H9 (cell line): ENCODE data around the gene USPL1. TPM values are rescaled to one million over a fixed set of nuclear protein-coding genes. Genes with fewer than 3 reads are reported as not detected.

Experiments
- DNase-seq: peaks from one replicate; pipeline ENCODE4 v3.0.0-alpha.2; 2017
- H2AFZ ChIP-seq: one replicate; pipeline ENCODE4 v1.6.1; 2013; ENCODE audit warnings: mild to moderate bottlenecking, low read length, control low read depth, moderate library complexity
- H2AK5ac ChIP-seq: 2 replicates; pipeline ENCODE4 v1.6.1; 2013; ENCODE audit warnings: low read length, control low read depth, mixed read lengths; ENCODE audit not compliant: insufficient read length
- H2BK120ac ChIP-seq: one replicate; pipeline ENCODE4 v1.6.1; 2013; ENCODE audit warnings: low read depth, mild to moderate bottlenecking, low read length, control low read depth, inconsistent platforms; ENCODE audit not compliant: poor library complexity, severe bottlenecking
- H2BK12ac ChIP-seq: 2 replicates; pipeline ENCODE4 v1.6.1; 2013; ENCODE audit warnings: low read length, control low read depth, mixed read lengths, low read depth; ENCODE audit not compliant: insufficient read length
- H2BK15ac ChIP-seq: 2 replicates; pipeline ENCODE4 v1.6.1; 2013; ENCODE audit warnings: low read depth, low read length, control low read depth
- H2BK20ac ChIP-seq: one replicate; pipeline ENCODE4 v1.6.1; 2013; ENCODE audit warnings: low read depth, mild to moderate bottlenecking, low read length, control low read depth, inconsistent platforms; ENCODE audit not compliant: poor library complexity, severe bottlenecking
- H2BK5ac ChIP-seq: 2 replicates; pipeline ENCODE4 v1.6.1; 2013; ENCODE audit warnings: low read length, control low read depth, mixed read lengths; ENCODE audit not compliant: insufficient read length
- H3K14ac ChIP-seq: 2 replicates; pipeline ENCODE4 v1.6.1; 2013; ENCODE audit warnings: low read length, control low read depth; ENCODE audit not compliant: insufficient read depth
- H3K18ac ChIP-seq: 2 replicates; pipeline ENCODE4 v1.6.1; 2013; ENCODE audit warnings: low read depth, mild to moderate bottlenecking, mixed read lengths, low read length, control low read depth; ENCODE audit not compliant: insufficient read length
- H3K23ac ChIP-seq: 2 replicates; pipeline ENCODE4 v1.6.1; 2013; ENCODE audit warnings: low read length, control low read depth, mixed read lengths, low read depth; ENCODE audit not compliant: insufficient read length
- H3K23me2 ChIP-seq: 2 replicates; pipeline ENCODE4 v1.6.1; 2013; ENCODE audit warnings: low read depth, mild to moderate bottlenecking, mixed read lengths, low read length, control low read depth; ENCODE audit not compliant: insufficient read length, poor library complexity, severe bottlenecking
- H3K27ac ChIP-seq: 2 replicates; pipeline ENCODE4 v1.5.1; 2013; ENCODE audit warnings: low read length, control low read depth, mixed read lengths, low read depth; ENCODE audit not compliant: insufficient read length
- H3K27me3 ChIP-seq: 2 replicates; pipeline ENCODE4 v1.6.1; 2013; ENCODE audit warnings: low read length, control low read depth, inconsistent platforms; ENCODE audit not compliant: insufficient read depth
- H3K4ac ChIP-seq: 2 replicates; pipeline ENCODE4 v1.6.1; 2013; ENCODE audit warnings: low read depth, mild to moderate bottlenecking, control low read depth, inconsistent platforms, low read length, moderate library complexity
- H3K4me1 ChIP-seq: 2 replicates; pipeline ENCODE4 v1.6.1; 2013; ENCODE audit warnings: low read length, control low read depth, inconsistent platforms; ENCODE audit not compliant: insufficient read depth
- H3K4me2 ChIP-seq: 2 replicates; pipeline ENCODE4 v1.6.1; 2013; ENCODE audit warnings: low read length, control low read depth, mixed read lengths; ENCODE audit not compliant: insufficient read length, insufficient read depth
- H3K56ac ChIP-seq: 2 replicates; pipeline ENCODE4 v1.6.1; 2013; ENCODE audit warnings: low read depth, mild to moderate bottlenecking, mixed read lengths, low read length, control low read depth; ENCODE audit not compliant: insufficient read length
- H3K79me1 ChIP-seq: 2 replicates; pipeline ENCODE4 v1.6.1; 2013; ENCODE audit warnings: low read depth, mild to moderate bottlenecking, moderate library complexity, low read length, control low read depth, inconsistent platforms; ENCODE audit not compliant: insufficient read depth, poor library complexity, severe bottlenecking
- H3K79me2 ChIP-seq: 2 replicates; pipeline ENCODE4 v1.6.1; 2013; ENCODE audit warnings: low read length, control low read depth, inconsistent platforms; ENCODE audit not compliant: insufficient read depth
- H3K9ac ChIP-seq: 2 replicates; pipeline ENCODE4 v1.6.1; 2013; ENCODE audit warnings: low read length, control low read depth, mixed read lengths; ENCODE audit not compliant: insufficient read length; ENCODE audit errors: extremely low read depth
- H3K9me3 ChIP-seq: one replicate; pipeline ENCODE4 v1.6.1; 2013; ENCODE audit warnings: low read depth, low read length, inconsistent platforms; ENCODE audit not compliant: control insufficient read depth
- H3T11ph ChIP-seq: one replicate; pipeline ENCODE4 v1.6.1; 2013; ENCODE audit warnings: mild to moderate bottlenecking, low read length, control low read depth, inconsistent platforms
- H4K20me1 ChIP-seq: one replicate; pipeline ENCODE4 v1.6.1; 2013; ENCODE audit not compliant: control insufficient read depth, insufficient read length, insufficient read depth
- H4K5ac ChIP-seq: 2 replicates; pipeline ENCODE4 v1.6.1; 2013; ENCODE audit warnings: low read depth, mild to moderate bottlenecking, mixed read lengths, low read length, control low read depth; ENCODE audit not compliant: insufficient read length
- H4K8ac ChIP-seq: replicated peaks from 2 replicates; pipeline ENCODE4 v1.6.1; 2013; ENCODE audit warnings: low read length, control low read depth, mixed read lengths, low read depth; ENCODE audit not compliant: insufficient read length
- H4K91ac ChIP-seq: 2 replicates; pipeline ENCODE4 v1.6.1; 2013; ENCODE audit warnings: low read depth, mild to moderate bottlenecking, moderate library complexity, mixed read lengths, low read length, control low read depth; ENCODE audit not compliant: insufficient read length
- H3K27ac Mint-ChIP-seq, 3 experiments: 2 replicates in 2 of 3; 3 replicates in 1 of 3; pipeline ENCODE4 v1.8.0; 2020 to 2021; ENCODE audit warnings: mixed read lengths in 3 of 3, mild to moderate bottlenecking in 1 of 3, moderate library complexity in 1 of 3
- H3K27me3 Mint-ChIP-seq: 2 replicates; pipeline ENCODE4 v1.8.0; 2021; ENCODE audit warnings: low read depth, mild to moderate bottlenecking, moderate library complexity, mixed read lengths
- H3K36me3 Mint-ChIP-seq, 3 experiments: 2 replicates in 2 of 3; 3 replicates in 1 of 3; pipeline ENCODE4 v1.8.0; 2020 to 2021; ENCODE audit warnings: low read depth in 3 of 3, mixed read lengths in 3 of 3; ENCODE audit not compliant: insufficient read depth in 1 of 3
- H3K4me1 Mint-ChIP-seq, 2 experiments: 2 replicates each; pipeline ENCODE4 v1.8.0; 2020; ENCODE audit warnings: mixed read lengths in 2 of 2
- H3K4me3 Mint-ChIP-seq, 2 experiments: 2 replicates in 1 of 2; 3 replicates in 1 of 2; pipeline ENCODE4 v1.8.0; 2020 to 2021; ENCODE audit warnings: mild to moderate bottlenecking in 2 of 2, mixed read lengths in 2 of 2, moderate library complexity in 1 of 2
- H3K9me3 Mint-ChIP-seq, 2 experiments: 2 replicates in 1 of 2; 3 replicates in 1 of 2; pipeline ENCODE4 v1.8.0; 2020; ENCODE audit warnings: mild to moderate bottlenecking in 2 of 2, mixed read lengths in 2 of 2, moderate library complexity in 1 of 2
- CTCF ChIP-seq: fragments of 200-600 bp; sonication (generic); conservative IDR thresholded peaks from 3 replicates; pipeline ENCODE4 v1.8.0; 2021; ENCODE audit warnings: antibody characterized with exemption, mild to moderate bottlenecking
- WGBS: extraction: QIAGEN DNeasy Blood & Tissue Kit; methylation state at CpG from one replicate; pipeline ENCODE4 v1.1.7; 2013; ENCODE audit warnings: missing lambda C conversion rate, low lambda C conversion rate, mixed read lengths; ENCODE audit not compliant: insufficient read length; ENCODE audit errors: extremely low coverage; 5-methylcytosine and 5-hydroxymethylcytosine counted together
- total RNA-seq: library from RNA; stranded (reverse); gene quantifications from 2 replicates; pipeline ENCODE4 v1.2.1, GENCODE V29; 2021

Gene USPL1
- total RNA-seq, 1 experiment from 2014 or later: 17.6 TPM

- no peak overlapping the region for H3K9ac ChIP-seq
- H3K4me3 Mint-ChIP-seq: no peak overlapping the region
- no peak overlapping the region for H2AK5ac ChIP-seq
- no peak overlapping the region for H2BK5ac ChIP-seq
- no peaks in the 10 kb centered on the region for H3K23me2 ChIP-seq
- no peak overlapping the region for H2BK12ac ChIP-seq
- H3K9me3 Mint-ChIP-seq: peaks cover 0 to 3% of the 10 kb centered on the region in 2 experiments; a peak in 4 of 5 replicates
- H3K79me2 ChIP-seq: no peaks in the 10 kb centered on the region
- H3K79me1 ChIP-seq: no peaks in the 10 kb centered on the region
- no peak overlapping the region for H2BK120ac ChIP-seq
- no peaks in the 10 kb centered on the region for H3K27me3 ChIP-seq
- no peak overlapping the region for H3K18ac ChIP-seq
- peaks cover 2% of the 10 kb centered on the region for H3K27me3 Mint-ChIP-seq
- no peak overlapping the region for H3K4me2 ChIP-seq
- H4K91ac ChIP-seq: no peak overlapping the region
- no peaks in the 10 kb centered on the region for H3K36me3 Mint-ChIP-seq
- no peak overlapping the region for H3K27ac Mint-ChIP-seq
- no peak overlapping the region for H3K56ac ChIP-seq
- no peak overlapping the region for H4K8ac ChIP-seq
- H3K4me1 ChIP-seq: no peaks in the 10 kb centered on the region
- no peak overlapping the region for H3K27ac ChIP-seq
- DNase-seq: no peak
- H2BK20ac ChIP-seq: no peak overlapping the region
- TF ChIP-seq CTCF: no peak
- H3K23ac ChIP-seq: no peak overlapping the region
- H2BK15ac ChIP-seq: no peak overlapping the region
- no peak overlapping the region for H3T11ph ChIP-seq
- H2AFZ ChIP-seq: no peak overlapping the region
- no peak overlapping the region for H4K5ac ChIP-seq
- H3K4ac ChIP-seq: no peak overlapping the region
- no peaks in the 10 kb centered on the region for H3K9me3 ChIP-seq
- H4K20me1 ChIP-seq: no peaks in the 10 kb centered on the region
- H3K4me1 Mint-ChIP-seq: peaks cover 0 to 5% of the 10 kb centered on the region in 2 experiments; a peak in 1 of 4 replicates
- no CpG with 5 or more reads among the region's 8 CpGs for WGBS
- no peak overlapping the region for H3K14ac ChIP-seq
Observed at GRCh38 chr13:30685320-30685859, 67.7 kb downstream of the USPL1 start.
